Keratinocyte (primary cell): ENCODE data around the gene RASD2. TPM values are rescaled to one million over a fixed set of nuclear protein-coding genes. Genes with fewer than 3 reads are reported as not detected.
"Not testable (repeated sequence)": the region's sequence is repeated elsewhere in the genome, so short reads cannot be mapped to it uniquely, and the experiment has no call there.

ENCODE experiments used
- DNase-seq: peaks from one replicate; pipeline ENCODE4 v3.0.0-alpha.2; 2011; ENCODE audit warnings: low read depth, missing footprints, low spot score
- FAIRE-seq: peaks from 2 replicates; lab custom pipeline; 2011; peaks lifted over from hg19 to GRCh38; lab: Jason Lieb, UNC
- H2AFZ ChIP-seq: 2 replicates; pipeline ENCODE4 v1.6.0; 2012; ENCODE audit warnings: low read length, control low read depth, inconsistent platforms; ENCODE audit not compliant: control insufficient read depth
- H3K27ac ChIP-seq: 2 replicates; pipeline ENCODE4 v1.5.1; 2011; ENCODE audit warnings: low read length; ENCODE audit not compliant: control insufficient read depth, insufficient read depth
- H3K27me3 ChIP-seq: 3 replicates; pipeline ENCODE4 v1.6.0; 2011; ENCODE audit warnings: low read length; ENCODE audit not compliant: control insufficient read depth, insufficient read depth; ENCODE audit errors: extremely low read depth
- H3K36me3 ChIP-seq, 2 experiments: 2 replicates in 1 of 2; 3 replicates in 1 of 2; pipeline ENCODE4 v1.5.1; 2011; ENCODE audit warnings: low read length in 2 of 2, mild to moderate bottlenecking in 1 of 2; ENCODE audit not compliant: control insufficient read depth in 2 of 2, insufficient read depth in 2 of 2; ENCODE audit errors: extremely low read depth in 1 of 2
- H3K4me1 ChIP-seq: 3 replicates; pipeline ENCODE4 v1.5.1; 2011; ENCODE audit warnings: low read length; ENCODE audit not compliant: control insufficient read depth, insufficient read depth; ENCODE audit errors: extremely low read depth
- H3K4me2 ChIP-seq: 3 replicates; pipeline ENCODE4 v1.6.0; 2011; ENCODE audit warnings: low read depth, low read length; ENCODE audit not compliant: control insufficient read depth, insufficient read depth; ENCODE audit errors: extremely low read depth
- H3K4me3 ChIP-seq, 3 experiments: fragments of 200-600 bp in 1 of 3; sonication (generic) in 1 of 3; 2 replicates in 2 of 3; 3 replicates in 1 of 3; pipeline ENCODE4 v1.5.1; 2011 to 2016; ENCODE audit warnings: low read length in 3 of 3, mild to moderate bottlenecking in 3 of 3, control low read depth in 2 of 3, inconsistent platforms in 1 of 3, low read depth in 1 of 3, mixed read lengths in 1 of 3, mixed run types in 1 of 3, moderate library complexity in 1 of 3; ENCODE audit not compliant: control insufficient read depth in 2 of 3, insufficient read depth in 2 of 3; ENCODE audit errors: extremely low read depth in 1 of 3
- H3K79me2 ChIP-seq: 2 replicates; pipeline ENCODE4 v1.6.0; 2012; ENCODE audit warnings: low read length; ENCODE audit not compliant: control insufficient read depth, insufficient read depth
- H3K9ac ChIP-seq: 3 replicates; pipeline ENCODE4 v1.6.0; 2011; ENCODE audit warnings: low read length; ENCODE audit not compliant: control insufficient read depth, insufficient read depth; ENCODE audit errors: extremely low read depth
- H3K9me1 ChIP-seq: 3 replicates; pipeline ENCODE4 v1.6.0; 2011; ENCODE audit warnings: low read length; ENCODE audit not compliant: control insufficient read depth, insufficient read depth; ENCODE audit errors: extremely low read depth
- H3K9me3 ChIP-seq: 2 replicates; pipeline ENCODE4 v1.5.1; 2012; ENCODE audit warnings: low read depth, low read length; ENCODE audit not compliant: control insufficient read depth
- H4K20me1 ChIP-seq: 3 replicates; pipeline ENCODE4 v1.6.0; 2011; ENCODE audit warnings: low read length; ENCODE audit not compliant: control insufficient read depth, insufficient read depth; ENCODE audit errors: extremely low read depth
- CTCF ChIP-seq, 3 experiments: IDR thresholded peaks in 1 of 3; conservative IDR thresholded peaks in 1 of 3; optimal IDR thresholded peaks in 1 of 3; 2 replicates in 2 of 3; 3 replicates in 1 of 3; pipeline versions ENCODE3 to v1.5.1; 2011; ENCODE audit warnings: low read length in 3 of 3, mild to moderate bottlenecking in 3 of 3, moderate library complexity in 2 of 3, control low read depth in 1 of 3, inconsistent platforms in 1 of 3; ENCODE audit not compliant: insufficient read depth in 2 of 3; ENCODE audit errors: extremely low read depth in 1 of 3
- EZH2 ChIP-seq: IDR thresholded peaks from one replicate; pipeline ENCODE4 v1.6.1; 2012; ENCODE audit warnings: inconsistent platforms, mild to moderate bottlenecking, low read length, moderate library complexity
- dilution Hi-C: fragments of 300-500 bp; cut with MboI; formaldehyde crosslinking; loops from one replicate; pipeline ENCODE4 v1.7.0; 2020; ENCODE audit warnings: low sequenced_read_pairs; ENCODE audit not compliant: extremely low pct_ligation_motif_present
- polyA plus RNA-seq, 5 experiments: library from polyadenylated mRNA; depleted of rRNA in 3 of 5; stranded (reverse) in 3 of 5; stranded (forward) in 1 of 5; unstranded in 1 of 5; fragments of >200 nt; gene quantifications; 1 replicate in 1 of 5; 2 replicates in 3 of 5; 3 replicates in 1 of 5; pipeline versions ENCODE4 v1.2.1 to v1.2.3, GENCODE V29; 2011 to 2012; ENCODE audit warnings: missing spikeins in 2 of 5, low read depth in 1 of 5, low replicate concordance in 1 of 5

The RASD2 gene
- polyA plus RNA-seq, 1 donor (not counting 4 experiments of a cell fraction or from before 2014, with no cell fraction given) = 0.03 TPM

- Histone ChIP-seq H4K20me1 (no peaks in the 10 kb centered on the region), H3K27ac (no peak overlapping the region), H3K4me2 (no peak overlapping the region), H3K27me3 (peaks cover 8% of the 10 kb centered on the region), H3K9me3 (no peaks in the 10 kb centered on the region), H2AFZ (no peak overlapping the region), H3K9me1 (no peaks in the 10 kb centered on the region), H3K4me1 (peaks cover 5% of the 10 kb centered on the region), H3K9ac (no peak overlapping the region), H3K4me3 (no peak overlapping the region), H3K36me3 (no peaks in the 10 kb centered on the region), H3K79me2 (no peaks in the 10 kb centered on the region)
- dilution Hi-C loops = no loop called here
- FAIRE-seq (no peak), DNase-seq (no peak)
- TF ChIP-seq EZH2 (no peak), CTCF (optimal IDR thresholded peaks at IDR 0.05 in 1 of 3, IDR thresholded peaks at IDR 0.05 in 1 of 3, conservative IDR thresholded peaks at IDR 0.05 in 1 of 3; ENCODE audit: extremely low read depth in 1 of 3, insufficient read depth in 2 of 3, low read length in 3 of 3) (no peak)
Observed at GRCh38 chr22:35510951-35511350, 29.7 kb upstream of the RASD2 start.

- no peak overlapping the region for H3K4me3 ChIP-seq
- peaks cover 8% of the 10 kb centered on the region for H3K27me3 ChIP-seq
- no peak overlapping the region for H3K27ac ChIP-seq
- no peak overlapping the region for H3K4me2 ChIP-seq
- FAIRE-seq = peak; percentile 83
- H3K9ac ChIP-seq = no peak overlapping the region
- H3K9me1 ChIP-seq = no peaks in the 10 kb centered on the region
- peaks cover 5% of the 10 kb centered on the region for H3K4me1 ChIP-seq
- H2AFZ ChIP-seq = no peak overlapping the region
- DNase-seq = no peak
- no peaks in the 10 kb centered on the region for H4K20me1 ChIP-seq
- H3K36me3 ChIP-seq = no peaks in the 10 kb centered on the region
- no peaks in the 10 kb centered on the region for H3K9me3 ChIP-seq
- dilution Hi-C loops = no loop called here
- H3K79me2 ChIP-seq = no peaks in the 10 kb centered on the region
- TF ChIP-seq EZH2 = no peak
- TF ChIP-seq CTCF (optimal IDR thresholded peaks at IDR 0.05 in 1 of 3, IDR thresholded peaks at IDR 0.05 in 1 of 3, conservative IDR thresholded peaks at IDR 0.05 in 1 of 3; ENCODE audit: extremely low read depth in 1 of 3, insufficient read depth in 2 of 3, low read length in 3 of 3) = no peak
Observed at GRCh38 chr22:35514366-35514765, 26.3 kb upstream of the RASD2 start.

- dilution Hi-C loops, H3K4me2 ChIP-seq, H3K79me2 ChIP-seq, H3K9ac ChIP-seq, H4K20me1 ChIP-seq, H3K27ac ChIP-seq, FAIRE-seq, DNase-seq, H3K4me3 ChIP-seq, H3K4me1 ChIP-seq, H3K9me1 ChIP-seq, H3K9me3 ChIP-seq, H3K27me3 ChIP-seq, H2AFZ ChIP-seq, H3K36me3 ChIP-seq: not testable (repeated sequence)
Observed at GRCh38 chr22:35515952-35516351, 24.7 kb upstream of the RASD2 start.
